Renal pelvis (tissue), 4 donors: ENCODE data around the gene LRP8. TPM values are rescaled to one million over a fixed set of nuclear protein-coding genes. Genes with fewer than 3 reads are reported as not detected.
"Not testable (repeated sequence)": the region's sequence is repeated elsewhere in the genome, so short reads cannot be mapped to it uniquely, and the experiment has no call there.

Experiments
- DNase-seq: peaks from one replicate; pipeline ENCODE4 v3.0.0-alpha.2; 2013
- polyA plus RNA-seq, 3 donors: library from polyadenylated mRNA; unstranded; fragments of 120-200 nt; gene quantifications; one replicate each; pipeline ENCODE4 v1.2.1, GENCODE V29; 2013; ENCODE audit not compliant: insufficient read length in 3 of 3

The LRP8 gene
- polyA plus RNA-seq, 3 donors: 7.2 to 8.5 (median 7.3) TPM

DNA sequence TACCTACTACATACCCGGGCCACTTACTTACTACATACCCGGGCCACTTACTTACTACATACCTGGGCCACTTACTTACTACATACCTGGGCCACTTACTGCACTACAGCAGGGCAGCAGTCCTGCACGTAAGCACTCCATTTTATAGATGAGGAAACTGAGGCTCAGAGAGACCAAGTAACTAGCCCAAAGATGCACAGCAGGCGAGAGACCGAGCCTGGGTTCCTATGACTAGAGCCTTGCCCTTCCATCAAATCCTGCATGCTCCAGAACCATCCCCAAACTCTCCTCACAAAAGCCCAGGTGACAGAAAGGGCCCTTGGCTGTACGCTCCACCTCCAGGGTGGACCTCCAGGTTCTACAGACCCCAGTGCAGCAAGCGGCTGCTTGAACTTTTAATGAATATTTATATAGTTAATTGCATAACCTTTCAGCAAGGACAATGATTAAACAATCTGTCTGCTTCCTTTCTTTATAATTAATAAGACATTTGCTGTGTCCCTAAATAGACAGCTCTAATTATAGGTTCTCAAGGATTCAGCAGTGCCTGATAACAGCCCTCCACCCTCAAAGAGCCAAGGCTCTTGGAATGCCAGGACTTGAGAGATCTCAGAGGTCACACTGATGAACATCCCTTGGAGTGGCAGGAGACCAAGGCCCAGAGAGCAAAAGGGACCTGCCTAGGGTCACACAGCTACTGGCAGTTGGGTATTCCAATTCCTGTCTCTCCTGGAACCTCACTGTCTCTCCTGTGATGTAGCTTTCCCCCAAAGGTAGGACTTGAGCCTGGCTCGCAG is 43.4 kb downstream of the LRP8 start:
- DNase-seq: no peak

DNA sequence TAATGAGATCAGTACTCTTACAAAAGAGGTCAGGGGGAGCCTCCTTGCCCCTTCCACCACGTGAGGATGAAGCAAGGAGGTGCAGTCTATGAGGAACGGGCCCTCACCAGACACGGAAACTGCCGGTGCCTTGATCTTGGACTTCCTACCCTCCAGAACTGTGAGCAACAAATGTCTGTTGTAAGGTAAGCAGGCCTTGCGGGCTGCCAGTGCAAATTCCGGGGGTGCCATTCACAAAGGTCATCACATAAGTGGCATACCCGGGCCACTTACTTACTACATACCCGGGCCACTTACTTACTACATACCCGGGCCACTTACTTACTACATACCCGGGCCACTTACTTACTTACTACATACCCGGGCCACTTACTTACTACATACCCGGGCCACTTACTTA is 44.7 kb downstream of the LRP8 start:
- not testable (repeated sequence) for DNase-seq

DNA sequence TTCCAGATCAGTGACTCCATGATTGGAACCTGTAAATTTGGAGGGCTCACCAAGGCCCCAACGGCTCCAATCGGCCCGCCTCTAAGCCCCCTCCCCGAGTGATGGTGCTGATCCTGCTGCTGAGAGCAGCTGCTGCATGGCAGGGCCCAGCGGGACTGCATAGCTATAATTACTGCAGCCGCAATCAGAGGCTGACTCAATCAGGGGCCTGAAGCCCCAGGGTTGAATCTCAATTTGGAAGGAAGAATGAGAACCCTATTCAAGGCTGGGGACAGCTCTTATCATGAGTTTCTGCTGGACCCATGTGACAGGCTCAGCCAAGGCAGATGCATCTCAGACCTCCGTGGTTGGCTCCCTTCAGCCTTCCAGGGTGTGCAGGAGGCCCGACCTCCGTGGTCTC is 46.7 kb downstream of the LRP8 start:
- no peak for DNase-seq

DNA sequence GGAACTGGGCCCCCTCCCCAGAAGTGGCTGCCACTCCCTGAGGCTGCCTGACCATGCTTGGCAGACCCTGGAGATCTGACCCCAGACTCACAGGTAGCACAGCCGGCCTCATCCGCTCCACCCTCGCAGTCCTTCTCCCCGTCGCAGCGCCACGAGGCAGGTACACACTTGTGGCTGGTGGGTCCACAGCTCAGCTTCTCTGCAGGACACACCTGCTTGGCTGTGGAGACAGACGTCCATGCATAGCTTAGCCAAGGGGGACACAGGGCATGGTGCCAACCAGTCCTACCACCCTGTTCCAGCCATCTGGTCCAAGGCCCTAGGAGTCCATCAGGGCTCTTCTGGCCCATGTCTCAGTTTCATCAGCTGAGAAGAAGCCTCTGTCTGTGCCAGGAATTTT is 47.4 kb downstream of the LRP8 start:
- DNase-seq: no peak

DNA sequence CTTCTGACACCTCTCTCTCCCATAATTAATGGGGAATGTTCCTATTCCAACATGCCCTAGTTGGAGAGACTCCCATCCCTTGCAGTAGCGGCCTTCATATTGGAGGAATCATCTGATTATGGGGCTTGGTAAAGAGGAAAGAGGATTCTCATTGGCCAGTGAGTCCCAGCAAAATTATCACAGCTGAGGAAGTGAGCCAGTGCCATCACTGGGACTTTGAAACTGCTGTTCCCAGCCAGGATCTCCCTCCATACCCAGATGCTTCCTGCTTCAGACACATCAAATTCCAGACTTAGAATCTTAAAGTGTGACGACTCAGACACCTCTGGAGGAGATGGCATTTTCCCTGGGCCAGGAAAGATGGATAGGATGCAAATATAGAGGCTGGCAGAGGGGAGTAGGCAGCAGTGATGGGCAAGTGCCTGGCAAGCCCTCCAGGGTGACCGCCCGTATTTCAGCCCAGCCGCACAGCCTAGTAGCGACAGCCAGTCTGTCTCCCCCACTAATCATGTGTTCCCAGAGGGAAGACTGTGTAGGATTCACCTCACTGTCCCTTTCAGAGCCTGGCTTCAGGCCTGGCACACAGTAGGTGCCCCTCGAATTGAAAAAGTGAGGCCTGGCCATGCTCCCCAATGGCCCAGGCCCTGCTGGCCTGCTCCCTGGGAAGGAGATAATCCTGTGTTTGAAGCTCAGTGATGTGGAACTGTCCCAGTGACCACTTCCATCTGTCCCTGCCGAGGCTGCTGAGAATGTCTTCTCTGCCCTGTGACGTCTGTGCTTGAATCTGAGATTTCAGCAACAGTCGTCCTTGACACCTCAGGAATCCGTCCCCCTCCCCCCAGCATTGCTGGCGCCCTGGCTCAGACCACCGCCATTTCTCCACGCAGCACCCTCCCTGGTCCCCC is 48.3 kb downstream of the LRP8 start:
- no peak for DNase-seq

DNA sequence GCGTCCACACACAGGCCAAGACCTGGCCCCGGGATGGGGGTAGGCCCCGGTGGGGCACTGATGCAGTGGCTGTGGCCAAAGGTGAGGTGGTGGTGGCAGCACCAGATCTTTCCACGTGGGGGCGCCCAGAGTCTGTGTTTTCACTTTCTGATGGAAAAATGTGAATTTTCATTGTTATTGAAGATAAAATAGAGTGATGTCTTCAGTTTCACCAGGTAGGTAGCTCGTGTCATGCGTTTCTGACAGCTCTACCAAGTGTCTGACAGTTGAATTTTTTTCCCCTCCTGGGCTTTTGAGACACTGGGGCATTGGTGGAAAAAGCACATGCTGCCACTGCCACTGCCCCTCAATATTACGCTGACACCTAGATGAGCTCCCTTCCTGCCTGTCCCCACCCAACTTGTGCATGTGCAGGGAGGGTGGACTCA is 49.6 kb downstream of the LRP8 start:
- DNase-seq: no peak

DNA sequence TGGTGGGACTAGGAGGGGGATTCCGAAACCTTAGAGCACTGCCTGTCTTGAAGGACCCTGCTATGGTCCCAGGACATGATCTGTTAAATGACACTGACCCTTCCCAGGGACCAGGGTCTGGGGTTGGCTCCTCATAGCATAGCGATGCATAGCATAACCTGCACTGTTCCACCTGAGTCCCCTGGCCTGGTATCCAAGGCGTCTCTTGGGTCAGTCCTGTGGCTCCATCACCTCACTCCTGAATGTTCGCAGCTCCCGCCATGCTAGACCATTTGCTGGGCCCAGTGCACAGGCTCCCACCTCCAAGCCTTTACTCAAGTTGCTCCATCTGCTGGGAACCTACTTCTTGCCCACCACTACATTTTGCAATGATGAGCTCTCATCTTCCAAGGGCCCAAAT is 50.5 kb downstream of the LRP8 start:
- no peak for DNase-seq

DNA sequence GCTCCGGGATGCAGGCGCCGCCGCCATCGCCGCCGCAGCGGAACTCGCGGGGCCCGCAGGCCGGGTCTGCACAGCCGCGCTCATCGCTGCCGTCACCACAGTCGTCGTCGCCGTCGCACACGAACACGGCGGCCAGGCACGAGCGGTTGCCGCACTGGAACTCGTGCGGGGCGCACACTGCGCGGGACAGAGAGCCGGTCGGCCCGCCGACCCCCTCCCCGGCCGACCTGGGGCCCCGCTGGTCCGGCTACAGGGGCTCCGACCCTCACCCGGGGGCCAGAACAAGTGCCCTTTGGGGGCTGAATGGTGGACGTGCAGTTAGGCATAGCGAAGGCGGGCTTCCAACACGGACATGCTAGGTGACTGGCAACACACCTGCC is 51.0 kb downstream of the LRP8 start:
- DNase-seq: no peak

DNA sequence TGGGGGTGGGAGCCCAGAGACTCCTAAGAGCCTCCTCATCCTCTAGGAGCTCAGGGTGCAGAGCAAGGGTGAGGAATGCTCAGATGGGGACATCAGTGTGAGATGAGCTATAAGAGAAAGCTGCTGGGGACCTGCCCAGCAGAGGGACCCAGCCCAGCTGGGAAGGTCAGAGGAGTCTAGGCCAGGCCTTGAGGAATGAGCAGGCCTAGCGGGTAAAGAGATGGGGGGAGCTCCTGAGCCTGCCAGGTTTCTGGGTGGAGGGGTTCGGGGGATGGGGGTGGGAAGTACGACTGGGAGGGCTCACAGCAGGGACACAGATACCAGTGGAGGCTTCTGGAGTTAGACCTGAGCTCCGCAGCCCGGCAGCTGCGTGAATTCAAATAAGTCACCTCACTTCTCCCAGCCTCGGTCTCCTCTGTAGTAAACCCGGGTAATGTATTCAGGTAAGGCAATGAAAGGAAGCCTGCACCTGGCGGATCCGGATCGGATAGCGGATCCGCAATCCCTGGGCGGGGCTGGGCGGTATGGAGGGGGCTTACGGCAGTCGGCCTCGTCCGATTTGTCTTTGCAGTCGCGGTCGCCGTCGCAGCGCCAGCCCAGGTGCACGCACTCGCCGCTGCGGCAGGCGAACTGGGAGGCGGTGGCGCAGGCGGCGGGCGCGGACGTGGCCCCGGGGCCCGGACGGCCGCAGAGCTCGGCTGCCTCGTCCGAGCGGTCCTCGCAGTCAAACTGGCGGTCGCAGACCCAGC is 51.5 kb downstream of the LRP8 start:
- no peak for DNase-seq

DNA sequence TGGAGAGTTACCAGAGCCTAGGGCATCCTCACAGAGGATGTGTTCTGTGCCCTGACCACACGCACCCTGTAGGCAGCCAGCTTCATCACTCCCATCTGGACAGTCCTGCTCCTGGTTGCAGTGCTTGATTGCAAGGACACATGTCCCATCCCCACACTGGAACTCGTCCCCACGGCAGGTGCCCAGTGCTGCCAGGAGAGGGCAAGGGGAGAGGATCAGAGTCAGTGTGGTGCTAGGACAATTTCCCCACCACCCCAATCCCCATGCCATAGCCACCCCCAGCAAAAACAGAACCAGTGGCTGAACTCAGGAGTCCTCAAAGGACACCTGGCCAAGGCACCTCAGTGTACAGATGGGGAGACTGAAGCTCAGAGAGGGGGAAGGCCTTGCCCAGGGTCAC is 52.3 kb downstream of the LRP8 start:
- DNase-seq: no peak

DNA sequence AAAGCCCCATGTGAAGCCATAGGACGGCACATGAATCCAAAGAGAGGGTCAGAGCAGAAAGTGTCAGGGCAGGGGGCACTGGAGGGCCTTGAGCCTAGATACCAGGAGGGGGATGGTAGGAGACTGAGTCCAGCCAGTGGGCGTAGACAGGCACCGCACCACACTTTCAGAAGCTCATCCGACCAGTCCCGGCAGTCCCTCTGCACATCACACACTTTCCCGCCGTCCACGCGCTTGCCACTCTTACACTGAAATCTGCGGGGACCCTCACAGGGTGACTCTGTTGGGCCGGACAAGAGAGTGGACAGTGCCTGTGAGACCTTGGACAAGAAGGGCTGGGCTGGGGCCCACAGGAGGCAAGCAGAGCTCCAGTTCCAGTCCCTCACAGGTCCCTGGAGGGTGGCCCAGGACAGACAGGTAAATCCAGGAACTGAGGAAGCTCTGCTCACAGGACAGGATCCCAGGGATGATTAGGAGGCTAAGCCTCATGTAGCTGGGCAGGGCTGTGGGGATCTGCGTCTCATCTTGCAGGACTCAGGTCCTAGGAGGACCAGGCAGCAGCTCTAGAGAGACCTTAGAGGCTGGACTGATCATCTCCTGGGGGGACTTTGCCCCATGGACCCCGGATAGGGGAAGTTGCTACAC is 53.2 kb downstream of the LRP8 start:
- DNase-seq: no peak

DNA sequence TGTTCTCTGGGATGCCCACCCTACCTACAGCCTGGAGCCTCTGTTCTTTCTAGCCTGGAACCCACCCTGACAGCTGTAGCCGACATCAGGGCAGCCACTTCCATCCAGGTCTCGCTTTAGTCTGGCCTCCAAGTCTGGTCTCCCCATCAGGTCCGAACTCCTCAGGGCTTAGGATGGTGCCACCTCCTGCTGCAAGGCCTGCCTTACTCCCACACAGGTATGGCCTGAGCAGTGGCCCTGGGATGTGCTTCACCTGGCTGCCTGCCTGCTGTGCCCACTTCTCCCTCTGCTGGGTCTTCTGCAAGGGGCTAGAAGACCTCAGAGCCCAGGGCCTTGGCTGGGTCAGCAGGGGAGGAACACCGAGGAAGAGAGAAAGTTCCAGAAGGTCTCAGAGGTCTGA is 53.8 kb downstream of the LRP8 start:
- DNase-seq: no peak

DNA sequence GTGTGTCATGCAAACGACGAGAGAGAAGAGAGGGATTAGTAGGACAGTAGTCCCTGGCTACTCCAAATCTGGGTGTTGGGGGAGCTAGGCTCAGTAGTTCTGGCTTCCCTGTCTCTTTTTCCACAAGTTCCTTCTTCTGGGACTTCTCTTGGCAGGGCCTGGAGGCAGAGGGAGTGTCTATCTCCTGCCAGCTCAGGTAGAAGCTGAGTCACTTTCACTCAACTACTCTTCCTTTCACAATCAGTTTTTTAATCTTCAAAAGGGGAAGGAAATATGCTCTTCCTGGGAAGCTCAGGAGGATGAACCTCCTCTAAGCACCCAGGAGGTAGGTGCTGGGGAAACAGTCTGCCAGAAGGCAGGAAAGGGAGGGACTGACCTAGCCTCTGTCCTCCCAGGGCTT is 54.3 kb downstream of the LRP8 start:
- no peak for DNase-seq

DNA sequence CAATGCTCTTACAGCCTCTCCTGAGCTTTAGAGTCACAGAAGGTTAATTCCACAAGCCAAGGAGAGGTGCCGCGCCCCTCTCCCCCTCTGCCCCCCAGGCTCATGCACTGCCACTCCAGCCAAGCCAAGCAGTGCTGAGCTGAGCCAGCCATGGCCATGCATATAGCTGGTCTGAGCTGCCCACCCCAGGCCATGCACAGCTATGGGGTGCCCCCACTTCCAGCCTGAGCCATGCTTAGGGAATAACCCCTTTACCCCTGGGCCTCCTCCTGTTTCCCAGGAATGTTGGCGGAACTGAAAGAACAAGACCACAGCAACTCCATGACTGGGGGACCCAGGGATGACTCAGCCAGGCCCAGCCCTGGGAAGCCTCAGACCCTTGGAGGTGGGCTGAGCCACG is 55.5 kb downstream of the LRP8 start:
- no peak for DNase-seq

DNA sequence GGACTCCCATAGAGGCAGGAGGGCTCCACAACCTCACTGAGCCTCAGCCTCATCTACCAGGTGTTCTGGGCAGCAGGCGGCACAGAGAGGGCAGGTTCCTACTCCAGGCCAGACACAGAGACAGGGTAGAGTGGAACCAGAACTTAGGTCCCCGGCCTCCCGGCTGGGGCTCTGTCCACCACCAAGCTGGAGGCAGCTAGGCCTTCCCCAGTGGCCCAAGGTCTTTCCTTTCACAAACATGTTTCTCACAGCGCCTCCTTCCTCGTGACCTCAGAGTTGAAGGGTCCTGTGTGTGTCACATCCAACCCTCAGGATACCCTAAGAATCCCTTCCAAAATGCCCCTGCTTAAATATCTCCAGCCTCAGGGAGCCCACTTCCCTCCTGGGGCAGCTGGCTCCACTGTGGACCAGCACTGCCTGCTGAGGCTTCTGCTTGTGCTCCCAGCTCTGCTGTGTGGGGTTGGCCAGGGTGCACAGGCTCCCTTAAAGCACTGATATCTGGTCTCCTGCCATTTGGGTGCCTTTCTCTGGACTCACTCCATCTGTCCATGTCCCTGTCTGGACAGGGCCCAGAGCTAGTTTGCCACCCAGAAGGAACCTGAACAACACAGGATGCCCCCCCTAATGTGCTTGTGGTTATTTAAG is 56.3 kb downstream of the LRP8 start:
- DNase-seq: no peak

DNA sequence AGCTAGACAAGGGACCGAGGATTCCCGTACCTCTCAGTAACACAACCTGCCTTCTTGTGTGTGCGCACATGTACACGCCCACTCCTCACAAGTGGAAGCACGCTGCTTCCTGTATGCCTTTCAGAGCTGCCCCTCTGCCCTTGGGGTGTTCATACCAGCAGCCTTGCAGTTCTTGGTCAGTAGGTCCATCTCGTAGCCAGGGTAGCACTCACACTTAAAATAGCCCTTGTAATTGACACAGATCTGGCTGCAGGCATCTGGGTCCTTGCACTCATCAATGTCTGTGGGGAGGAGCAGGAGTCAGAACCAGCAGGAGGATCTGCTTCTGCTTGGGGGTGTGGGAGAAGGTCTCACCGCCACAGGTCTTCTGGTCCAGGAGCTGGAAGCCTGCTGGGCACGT is 57.0 kb downstream of the LRP8 start:
- no peak for DNase-seq

DNA sequence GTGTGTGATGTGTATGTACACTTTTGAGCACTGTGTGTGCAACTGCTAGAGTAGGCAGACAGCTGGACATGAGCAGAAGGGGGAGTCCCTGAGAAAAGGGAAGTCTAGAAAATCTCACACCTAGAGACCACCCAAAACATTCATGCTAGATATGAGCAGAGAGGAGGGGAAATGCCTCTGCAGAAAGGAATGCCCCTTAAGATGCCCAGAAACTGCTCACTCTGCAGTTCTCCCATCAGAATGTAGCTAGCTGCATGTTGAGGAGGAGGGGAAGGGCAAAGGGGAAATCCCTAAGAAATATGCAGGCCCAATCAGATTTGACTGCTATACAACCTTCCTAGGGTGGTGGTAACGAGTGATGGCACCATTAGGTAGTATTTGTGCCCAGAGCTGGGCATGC is 57.8 kb downstream of the LRP8 start:
- no peak for DNase-seq

DNA sequence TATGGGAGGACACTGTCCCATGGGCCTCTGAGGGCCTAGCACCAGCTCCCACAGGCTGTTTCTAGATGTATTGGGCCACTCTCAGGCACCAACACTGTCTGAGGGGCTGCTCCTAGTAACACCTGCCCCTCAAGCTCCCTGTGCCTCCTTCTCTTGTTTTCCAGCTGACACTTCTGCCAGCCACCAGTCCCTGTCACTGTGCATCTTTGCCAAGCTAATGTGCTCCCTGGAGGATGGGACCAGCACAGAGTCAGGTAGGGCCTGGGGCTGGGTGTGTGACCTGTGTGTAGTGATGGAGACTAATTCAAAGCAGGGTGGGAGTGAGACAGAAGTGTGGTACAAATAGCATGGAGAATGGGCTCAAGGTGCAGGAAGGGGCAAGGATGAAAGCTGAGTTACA is 60.1 kb downstream of the LRP8 start:
- no peak for DNase-seq

DNA sequence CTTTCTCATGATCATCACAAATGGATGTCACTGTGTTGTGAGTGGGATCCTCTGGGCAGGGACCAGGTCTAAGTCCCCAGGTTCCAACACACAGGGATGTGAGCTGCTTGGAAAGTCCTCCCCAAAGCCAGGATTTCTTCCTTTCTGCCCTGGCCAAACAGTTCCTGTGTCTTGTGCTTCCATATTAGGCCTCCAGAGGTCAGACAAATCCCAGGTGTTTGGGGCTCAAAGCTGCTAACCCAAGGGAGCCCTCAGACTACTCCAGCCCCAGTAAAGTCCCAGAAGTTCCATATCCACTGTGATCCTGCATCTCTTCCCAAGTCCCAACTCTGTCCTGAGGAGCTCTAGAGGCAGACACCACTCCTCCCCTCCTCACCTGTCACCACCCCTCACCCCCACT is 61.8 kb downstream of the LRP8 start:
- no peak for DNase-seq

DNA sequence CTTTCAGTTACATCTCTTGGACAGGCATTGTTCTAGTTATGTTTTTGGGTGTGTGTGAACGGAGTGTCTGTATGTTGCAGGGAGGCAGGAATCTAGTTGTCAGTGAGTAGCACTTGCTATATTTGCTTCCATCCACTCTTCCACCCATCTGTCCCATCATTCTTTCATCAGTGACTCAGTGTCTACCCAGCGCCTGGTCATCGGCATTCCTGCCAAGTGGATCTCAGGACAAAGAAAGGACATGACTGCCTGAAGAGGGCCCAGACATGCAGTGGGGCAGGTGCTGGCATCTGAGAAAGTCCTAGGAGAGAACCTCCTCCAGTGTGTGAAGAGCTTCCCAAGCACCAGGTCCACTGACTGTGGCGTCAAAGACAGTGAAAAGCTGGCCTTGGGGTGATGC is 62.3 kb downstream of the LRP8 start:
- DNase-seq: no peak

DNA sequence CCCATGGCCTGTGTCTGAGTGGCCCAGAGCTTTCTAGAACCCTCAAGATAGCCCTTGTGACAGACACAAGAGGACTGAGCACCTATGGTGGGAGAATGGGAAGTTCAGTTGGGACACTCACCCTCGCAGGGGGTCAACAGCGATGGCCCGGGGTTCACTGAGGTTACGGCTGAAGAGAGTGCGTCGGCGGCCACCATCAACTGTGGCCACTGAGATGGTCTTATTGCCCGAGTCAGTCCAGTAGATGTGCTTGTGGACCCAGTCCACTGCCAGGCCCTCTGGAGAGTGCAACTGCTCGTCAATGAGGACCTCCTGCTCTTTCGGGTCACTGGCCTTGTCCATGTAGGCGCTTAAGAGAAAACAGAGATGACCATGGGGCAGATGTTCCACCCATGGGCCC is 63.8 kb downstream of the LRP8 start:
- no peak for DNase-seq

DNA sequence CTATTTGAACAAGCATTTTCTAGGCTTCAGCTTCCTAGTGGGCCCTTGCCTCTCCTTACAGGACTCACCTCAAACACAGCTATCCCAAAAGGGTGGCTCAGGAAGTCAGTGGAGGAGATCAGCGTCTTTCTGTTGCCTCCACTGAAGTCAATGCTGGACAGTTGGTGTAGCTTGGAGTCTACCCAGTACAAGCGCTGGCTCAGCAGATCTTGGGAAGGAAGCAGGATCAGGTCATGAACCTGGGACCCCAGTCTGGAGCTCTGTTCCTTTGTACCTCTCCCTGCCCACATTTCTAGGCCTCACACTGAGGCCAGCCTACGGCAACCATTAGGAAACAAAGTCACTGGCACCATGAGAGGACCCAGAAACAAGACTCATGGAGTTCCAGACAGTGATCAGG is 65.9 kb downstream of the LRP8 start:
- no peak for DNase-seq
